ENCODE results near the gene TBL2. TPM values are rescaled to one million over a fixed set of nuclear protein-coding genes. Genes with fewer than 3 reads are reported as not detected.

Gene TBL2
- total and polyA plus RNA-seq, 10 donors = 8.1 to 31.2 (median 24.9) TPM

DNA sequence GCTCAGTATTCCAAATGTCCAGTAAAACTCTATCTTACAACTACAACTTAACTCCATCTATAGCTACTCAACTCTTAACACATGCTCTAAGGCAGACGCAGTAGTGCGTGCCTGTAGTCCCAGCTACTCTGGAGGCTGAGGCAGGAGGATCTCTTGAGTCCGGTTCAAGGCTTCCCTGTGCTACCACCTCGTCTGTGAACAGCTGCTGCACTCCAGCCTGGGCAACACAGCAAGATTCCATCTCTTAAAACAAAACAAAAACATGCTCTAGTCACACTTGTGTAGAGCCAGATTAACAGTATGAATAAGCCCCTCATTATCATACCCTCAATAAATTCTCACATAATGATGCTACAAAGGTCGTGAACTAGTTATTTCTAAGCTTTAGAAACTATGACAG, 59.9 kb downstream of the TBL2 start:
- intact Hi-C loops (cut with DNase I; ENCODE audit: low total_unique reads) = no loop called here

More for the DNA sequence above, 59.9 kb downstream of the TBL2 start:
- WGBS, 5 donors = 62 to 88% (median 84%) methylated on average over 5 of the region's 5 CpGs
- peaks cover 37 to 90% (median 67%) of the 10 kb centered on the region in 6 donors for H3K4me1 ChIP-seq
- TF ChIP-seq POLR2AphosphoS5 (IDR thresholded peaks at IDR 0.05) (no peak), POLR2A (IDR thresholded peaks at IDR 0.05) (no peak)
- TF ChIP-seq, protein P1, sequence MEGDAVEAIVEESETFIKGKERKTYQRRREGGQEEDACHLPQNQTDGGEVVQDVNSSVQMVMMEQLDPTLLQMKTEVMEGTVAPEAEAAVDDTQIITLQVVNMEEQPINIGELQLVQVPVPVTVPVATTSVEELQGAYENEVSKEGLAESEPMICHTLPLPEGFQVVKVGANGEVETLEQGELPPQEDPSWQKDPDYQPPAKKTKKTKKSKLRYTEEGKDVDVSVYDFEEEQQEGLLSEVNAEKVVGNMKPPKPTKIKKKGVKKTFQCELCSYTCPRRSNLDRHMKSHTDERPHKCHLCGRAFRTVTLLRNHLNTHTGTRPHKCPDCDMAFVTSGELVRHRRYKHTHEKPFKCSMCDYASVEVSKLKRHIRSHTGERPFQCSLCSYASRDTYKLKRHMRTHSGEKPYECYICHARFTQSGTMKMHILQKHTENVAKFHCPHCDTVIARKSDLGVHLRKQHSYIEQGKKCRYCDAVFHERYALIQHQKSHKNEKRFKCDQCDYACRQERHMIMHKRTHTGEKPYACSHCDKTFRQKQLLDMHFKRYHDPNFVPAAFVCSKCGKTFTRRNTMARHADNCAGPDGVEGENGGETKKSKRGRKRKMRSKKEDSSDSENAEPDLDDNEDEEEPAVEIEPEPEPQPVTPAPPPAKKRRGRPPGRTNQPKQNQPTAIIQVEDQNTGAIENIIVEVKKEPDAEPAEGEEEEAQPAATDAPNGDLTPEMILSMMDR (IDR thresholded peaks at IDR 0.05 in 8 of 11, conservative IDR thresholded peaks at IDR 0.05 in 3 of 11) = no peak
- peaks cover 0 to 51% (median 28%) of the 10 kb centered on the region in 6 donors for H3K36me3 ChIP-seq
- DNase-seq = peak; percentile 27
- no peaks in the 10 kb centered on the region for H3K9me3 ChIP-seq
- H3K27ac ChIP-seq = no peak overlapping the region
- H3K27me3 ChIP-seq (replicated peaks in 1 of 7) = no peaks in the 10 kb centered on the region
- peak overlapping the region in 1 of 8 donors; percentile 95 for H3K4me3 ChIP-seq

Other genes with a start within 250 kb of the TBL2 start
- gene FZD9, start 144.8 kb downstream of the TBL2 start, total RNA-seq = under 1 TPM; 0.28 to 0.64 (median 0.49) TPM
- gene FZD9, start 144.8 kb downstream of the TBL2 start, polyA plus RNA-seq = under 1 TPM; 0.09 to 0.22 (median 0.18) TPM
- 10 to 100 TPM; 47.9 to 61.4 (median 56.4) TPM for gene BAZ1B, start 56.3 kb downstream of the TBL2 start, total RNA-seq
- gene BAZ1B, start 56.3 kb downstream of the TBL2 start, polyA plus RNA-seq = 10 to 100 TPM in 2 of 3 donors, 1 to 10 TPM in 1; 9.2 to 22.3 (median 10.9) TPM
- 10 to 100 TPM; 43.6 to 79.2 (median 66.5) TPM for gene BCL7B, start 20.9 kb downstream of the TBL2 start, total RNA-seq
- 10 to 100 TPM; 40.1 to 64.3 (median 43.2) TPM for gene BCL7B, start 20.9 kb downstream of the TBL2 start, polyA plus RNA-seq
- gene MLXIPL, start 45.9 kb upstream of the TBL2 start, total RNA-seq = under 1 TPM in 1 of 7 donors, not detected in 6; 0.23 TPM
- gene MLXIPL, start 45.9 kb upstream of the TBL2 start, polyA plus RNA-seq = under 1 TPM; 0.09 to 0.20 (median 0.13) TPM
- 1 to 10 TPM in 4 of 7 donors, under 1 TPM in 3; 0.23 to 1.6 (median 1.0) TPM for gene VPS37D, start 89.3 kb upstream of the TBL2 start, total RNA-seq
- 1 to 10 TPM in 1 of 3 donors, under 1 TPM in 2; 0.80 to 1.0 (median 0.86) TPM for gene VPS37D, start 89.3 kb upstream of the TBL2 start, polyA plus RNA-seq
- gene DNAJC30, start 104.9 kb upstream of the TBL2 start, total RNA-seq = 10 to 100 TPM in 2 of 7 donors, 1 to 10 TPM in 5; 5.6 to 12.7 (median 8.6) TPM
- gene DNAJC30, start 104.9 kb upstream of the TBL2 start, polyA plus RNA-seq = 10 to 100 TPM in 1 of 3 donors, 1 to 10 TPM in 2; 6.1 to 10.3 (median 8.7) TPM
- gene BUD23, start 105.0 kb upstream of the TBL2 start, total RNA-seq = 10 to 100 TPM; 44.2 to 54.8 (median 54.0) TPM
- 10 to 100 TPM; 62.5 to 71.4 (median 70.7) TPM for gene BUD23, start 105.0 kb upstream of the TBL2 start, polyA plus RNA-seq
- gene STX1A, start 141.1 kb upstream of the TBL2 start, total RNA-seq = 1 to 10 TPM; 4.2 to 7.8 (median 5.6) TPM
- 1 to 10 TPM; 1.3 to 3.1 (median 1.8) TPM for gene STX1A, start 141.1 kb upstream of the TBL2 start, polyA plus RNA-seq
- gene ABHD11, start 160.2 kb upstream of the TBL2 start, total RNA-seq = 10 to 100 TPM; 11.4 to 26.0 (median 20.6) TPM
- gene ABHD11, start 160.2 kb upstream of the TBL2 start, polyA plus RNA-seq = 10 to 100 TPM; 13.3 to 17.6 (median 16.3) TPM
- not detected for gene CLDN3, start 191.7 kb upstream of the TBL2 start, total RNA-seq
- under 1 TPM; 0.13 to 0.26 (median 0.26) TPM for gene CLDN3, start 191.7 kb upstream of the TBL2 start, polyA plus RNA-seq

Data from spleen (tissue), 11 donors.